Activated T-helper 17 cell treated with anti-CD3 and anti-CD28 coated beads, Interleukin-2, amount 50 U/mL, for 72 hours (primary cell): ENCODE measurements around the gene LPXN. TPM values are rescaled to one million over a fixed set of nuclear protein-coding genes. Genes with fewer than 3 reads are reported as not detected.
"Not testable (repeated sequence)": the region's sequence is repeated elsewhere in the genome, so short reads cannot be mapped to it uniquely, and the experiment has no call there.

Source experiments
- ATAC-seq: fragments of 150-1000 bp; cut with Tn5 transposase; replicated peaks from 2 replicates; pipeline ENCODE4 v1.10.0; 2021; ENCODE audit warnings: mild to moderate bottlenecking, moderate library complexity
- H3K27ac Mint-ChIP-seq: one replicate; pipeline ENCODE4 v1.8.0; 2022; ENCODE audit warnings: mixed read lengths
- H3K27me3 Mint-ChIP-seq: one replicate; pipeline ENCODE4 v1.8.0; 2022; ENCODE audit warnings: mixed read lengths
- H3K36me3 Mint-ChIP-seq: one replicate; pipeline ENCODE4 v1.8.0; 2022; ENCODE audit warnings: low read depth, mild to moderate bottlenecking, mixed read lengths
- H3K4me1 Mint-ChIP-seq: one replicate; pipeline ENCODE4 v1.8.0; 2022; ENCODE audit warnings: mixed read lengths
- H3K4me3 Mint-ChIP-seq: one replicate; pipeline ENCODE4 v1.8.0; 2022; ENCODE audit warnings: mild to moderate bottlenecking, mixed read lengths
- H3K9me3 Mint-ChIP-seq: one replicate; pipeline ENCODE4 v1.8.0; 2022; ENCODE audit warnings: mixed read lengths
- total RNA-seq, 2 donors: library from RNA; stranded (reverse); gene quantifications; one replicate each; pipeline ENCODE4 v1.2.3, GENCODE V29; 2022

LPXN gene
- total RNA-seq, 2 donors from 2014 or later: 234 to 320 TPM

DNA sequence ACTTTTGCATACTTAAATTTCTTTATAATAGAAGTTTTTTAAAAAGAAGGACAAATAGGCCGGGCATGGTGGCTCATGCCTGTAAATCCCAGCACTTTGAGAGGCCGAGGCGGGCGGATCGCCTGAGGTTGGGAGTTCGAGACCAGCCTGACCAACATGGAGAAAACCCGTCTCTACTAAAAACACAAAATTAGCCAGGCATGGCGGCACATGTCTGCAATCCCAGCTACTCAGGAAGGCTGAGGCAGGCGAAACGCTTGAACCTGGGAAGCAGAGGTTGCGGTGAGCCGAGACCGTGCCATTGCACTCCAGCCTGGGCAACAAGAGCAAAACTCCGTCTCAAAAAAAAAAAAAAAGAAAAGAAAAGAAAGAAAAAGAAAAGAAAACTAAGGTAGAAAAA, 2.8 kb downstream of the LPXN start:
- H3K27ac Mint-ChIP-seq: peak overlapping the region; percentile 100
- H3K4me3 Mint-ChIP-seq: peak overlapping the region; percentile 96
- H3K36me3 Mint-ChIP-seq: peaks cover 88% of the 10 kb centered on the region
- not testable (repeated sequence) for ATAC-seq, H3K27me3 Mint-ChIP-seq, H3K9me3 Mint-ChIP-seq
- H3K4me1 Mint-ChIP-seq: peaks cover 20% of the 10 kb centered on the region

DNA sequence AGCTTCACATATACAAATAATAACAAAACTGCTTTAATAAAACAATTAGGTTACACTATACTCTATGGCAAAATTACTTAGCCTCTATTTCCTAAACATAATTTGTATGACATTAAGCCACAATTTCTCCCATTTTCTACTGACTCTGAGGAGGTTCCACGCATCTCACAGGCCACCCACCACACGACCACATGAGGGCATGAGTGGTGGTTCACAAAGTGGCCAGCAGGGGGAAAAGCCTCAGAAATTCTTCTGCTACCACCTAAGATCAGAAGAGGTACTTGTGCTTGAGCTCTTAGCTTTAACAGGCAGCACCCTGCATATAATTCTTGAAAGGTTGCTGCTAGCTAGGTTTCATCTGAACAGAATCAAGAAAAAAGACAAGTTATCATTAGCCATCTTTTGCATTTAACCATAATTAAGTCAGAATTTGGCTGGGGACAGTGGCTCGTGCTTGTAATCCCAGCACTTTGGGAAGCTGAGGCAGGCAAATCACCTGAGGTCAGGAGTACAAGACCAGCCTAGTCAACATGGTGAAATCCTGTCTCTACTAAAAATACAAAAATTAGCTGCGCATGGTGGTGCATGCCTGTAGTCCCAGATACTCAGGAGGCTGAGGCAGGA, 7.7 kb downstream of the LPXN start:
- H3K36me3 Mint-ChIP-seq: peaks cover 96% of the 10 kb centered on the region
- H3K9me3 Mint-ChIP-seq: no peaks in the 10 kb centered on the region
- peak overlapping the region; percentile 96 for H3K4me3 Mint-ChIP-seq
- no peaks in the 10 kb centered on the region for H3K27me3 Mint-ChIP-seq
- peaks cover 44% of the 10 kb centered on the region for H3K4me1 Mint-ChIP-seq
- H3K27ac Mint-ChIP-seq: peak overlapping the region; percentile 47
- peak; percentile 89 for ATAC-seq

DNA sequence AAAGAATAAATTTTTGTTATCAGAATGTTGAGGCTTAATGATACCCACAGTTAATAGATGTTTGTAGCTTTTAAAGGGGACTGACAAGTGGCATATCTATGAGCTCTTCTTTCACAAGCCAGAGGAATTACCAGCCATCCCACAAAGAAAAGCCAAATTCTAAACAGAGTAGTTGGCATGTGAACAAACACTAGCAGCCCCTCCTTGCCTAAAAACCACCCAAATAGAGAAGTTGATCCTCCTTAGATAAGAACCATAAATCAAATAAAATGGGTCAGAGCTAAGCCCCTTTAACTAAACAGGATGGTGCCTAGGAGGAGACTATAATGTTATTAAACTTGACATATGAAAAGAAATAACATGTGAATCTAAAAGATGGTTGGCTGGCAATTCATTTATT, 11.4 kb downstream of the LPXN start:
- Mint-ChIP-seq H3K4me3 (peak overlapping the region; percentile 48), H3K27me3 (no peaks in the 10 kb centered on the region), H3K36me3 (peaks cover 99% of the 10 kb centered on the region), H3K9me3 (no peaks in the 10 kb centered on the region), H3K4me1 (peaks cover 52% of the 10 kb centered on the region), H3K27ac (peak overlapping the region; percentile 80)
- ATAC-seq: no peak

GRCh38 chr11:58562375-58562800, 13.3 kb downstream of the LPXN start:
- peaks cover 96% of the 10 kb centered on the region for H3K36me3 Mint-ChIP-seq
- peak; percentile 78 for ATAC-seq
- H3K4me3 Mint-ChIP-seq: peak overlapping the region; percentile 48
- no peaks in the 10 kb centered on the region for H3K9me3 Mint-ChIP-seq
- peak overlapping the region; percentile 87 for H3K27ac Mint-ChIP-seq
- no peaks in the 10 kb centered on the region for H3K27me3 Mint-ChIP-seq
- peaks cover 37% of the 10 kb centered on the region for H3K4me1 Mint-ChIP-seq

DNA sequence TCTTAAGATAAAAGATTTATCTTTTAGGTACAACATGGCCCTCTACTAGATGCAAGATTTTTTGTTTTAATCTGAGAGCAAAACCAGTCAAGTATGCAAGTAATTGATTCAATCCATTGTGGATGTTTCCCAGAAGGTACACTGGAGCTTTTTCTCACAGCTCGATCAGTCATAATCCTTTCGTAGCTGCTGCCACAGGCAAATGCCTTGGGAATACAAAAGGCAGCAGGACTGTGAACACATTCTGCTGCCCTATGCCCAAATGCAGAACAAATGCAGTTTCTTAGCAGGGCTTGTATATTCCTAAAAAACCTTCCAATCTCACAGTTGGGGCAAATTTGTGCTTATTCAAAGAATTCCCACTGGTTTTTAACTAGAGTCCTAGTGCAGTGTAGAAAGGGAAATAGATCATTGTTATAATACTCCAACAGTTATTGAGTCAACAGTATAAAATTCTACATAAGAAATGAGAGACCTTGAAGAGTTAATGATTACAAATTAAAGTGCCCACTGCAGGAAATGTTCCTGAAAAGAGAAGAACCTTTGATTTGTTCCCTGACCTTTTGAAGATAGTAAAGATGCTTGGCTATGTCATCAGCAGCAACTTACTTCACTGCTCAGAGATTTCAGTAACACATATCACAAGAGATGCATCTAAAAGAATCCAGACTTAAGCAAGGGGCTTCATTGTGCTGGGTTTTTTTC, 14.1 kb downstream of the LPXN start:
- H3K4me1 Mint-ChIP-seq: peaks cover 41% of the 10 kb centered on the region
- no peak overlapping the region for H3K27ac Mint-ChIP-seq
- no peak for ATAC-seq
- no peaks in the 10 kb centered on the region for H3K9me3 Mint-ChIP-seq
- H3K27me3 Mint-ChIP-seq: no peaks in the 10 kb centered on the region
- peaks cover 97% of the 10 kb centered on the region for H3K36me3 Mint-ChIP-seq
- H3K4me3 Mint-ChIP-seq: peak overlapping the region; percentile 28

GRCh38 chr11:58560842-58561241, 14.8 kb downstream of the LPXN start:
- H3K4me1 Mint-ChIP-seq: peaks cover 41% of the 10 kb centered on the region
- peaks cover 94% of the 10 kb centered on the region for H3K36me3 Mint-ChIP-seq
- no peaks in the 10 kb centered on the region for H3K27me3 Mint-ChIP-seq
- H3K9me3 Mint-ChIP-seq: no peaks in the 10 kb centered on the region
- H3K27ac Mint-ChIP-seq: no peak overlapping the region
- ATAC-seq: no peak
- no peak overlapping the region for H3K4me3 Mint-ChIP-seq

DNA sequence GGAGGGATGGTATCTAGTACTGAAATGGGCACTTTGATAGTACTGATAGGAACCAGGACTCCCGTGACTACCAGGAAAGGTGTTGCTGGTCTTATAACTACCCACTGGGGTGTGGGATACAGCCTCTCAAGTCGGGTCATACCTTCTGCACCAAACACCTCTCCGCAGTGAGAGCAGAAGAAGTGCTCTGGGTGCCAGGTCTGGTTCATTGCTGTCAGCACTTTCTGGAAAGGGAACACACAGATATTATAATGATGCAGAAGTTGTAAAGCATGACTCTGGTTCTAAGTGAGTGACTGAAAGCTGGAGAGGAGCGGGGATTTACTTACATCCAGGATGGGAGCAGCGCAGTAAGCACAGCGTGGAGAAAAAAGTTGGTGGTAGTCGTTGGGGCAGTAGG, 26.0 kb downstream of the LPXN start:
- no peaks in the 10 kb centered on the region for H3K27me3 Mint-ChIP-seq
- H3K36me3 Mint-ChIP-seq: peaks cover 100% of the 10 kb centered on the region
- no peak overlapping the region for H3K27ac Mint-ChIP-seq
- no peaks in the 10 kb centered on the region for H3K9me3 Mint-ChIP-seq
- peaks cover 24% of the 10 kb centered on the region for H3K4me1 Mint-ChIP-seq
- no peak for ATAC-seq
- no peak overlapping the region for H3K4me3 Mint-ChIP-seq

DNA sequence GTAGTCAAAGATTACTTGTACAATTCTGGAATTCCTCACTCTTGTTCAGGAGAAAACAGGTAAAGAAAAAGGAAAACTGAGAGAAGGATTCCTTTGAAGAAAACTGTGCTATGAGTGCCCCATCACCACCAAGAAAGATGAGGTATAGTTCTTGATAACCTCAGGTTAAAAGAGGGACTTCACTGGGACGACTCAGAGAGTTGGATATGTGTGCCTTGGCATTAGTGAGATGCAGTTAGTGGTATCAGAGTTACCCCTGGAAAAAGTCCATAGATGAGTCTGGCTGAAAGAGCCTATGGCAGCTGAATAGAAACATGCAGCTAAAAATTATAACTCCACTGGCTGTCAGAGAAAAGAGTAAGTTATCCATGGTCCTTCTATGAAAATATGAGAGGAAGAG, 28.8 kb downstream of the LPXN start:
- Mint-ChIP-seq H3K27me3 (no peaks in the 10 kb centered on the region), H3K9me3 (no peaks in the 10 kb centered on the region), H3K36me3 (peaks cover 92% of the 10 kb centered on the region), H3K4me1 (peaks cover 16% of the 10 kb centered on the region), H3K27ac (peak overlapping the region; percentile 70), H3K4me3 (no peak overlapping the region)
- ATAC-seq: no peak

DNA sequence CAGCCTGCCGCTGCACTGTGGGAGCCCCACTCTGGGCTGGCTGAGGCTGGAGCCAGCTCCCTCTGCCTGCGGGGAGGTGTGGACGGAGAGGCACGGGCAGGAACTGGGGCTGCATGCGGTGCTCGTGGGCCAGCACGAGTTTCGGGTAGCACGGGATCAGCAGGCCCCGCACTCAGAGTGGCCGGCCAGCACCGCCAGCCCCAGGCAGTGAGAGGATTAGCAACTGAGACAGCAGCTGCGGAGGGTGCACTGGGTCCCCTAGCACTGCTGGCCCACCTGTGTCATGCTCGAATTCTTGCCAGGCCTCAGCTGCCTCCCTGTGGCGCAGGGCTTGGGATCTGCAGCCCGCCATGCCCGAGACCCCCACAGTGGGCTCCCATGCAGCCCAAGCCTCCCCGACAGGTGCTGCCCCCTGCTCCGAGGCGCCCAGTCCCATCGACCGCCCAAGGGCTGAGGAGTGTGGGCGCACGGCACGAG, 43.8 kb downstream of the LPXN start:
- no peak for ATAC-seq
- Mint-ChIP-seq H3K27ac (no peak overlapping the region), H3K27me3 (no peaks in the 10 kb centered on the region), H3K4me3 (no peak overlapping the region), H3K4me1 (peaks cover 27% of the 10 kb centered on the region), H3K36me3 (peaks cover 99% of the 10 kb centered on the region), H3K9me3 (no peaks in the 10 kb centered on the region)

- ATAC-seq: no peak
Measured at GRCh38 chr11:58530236-58530635, 45.4 kb downstream of the LPXN start.

DNA sequence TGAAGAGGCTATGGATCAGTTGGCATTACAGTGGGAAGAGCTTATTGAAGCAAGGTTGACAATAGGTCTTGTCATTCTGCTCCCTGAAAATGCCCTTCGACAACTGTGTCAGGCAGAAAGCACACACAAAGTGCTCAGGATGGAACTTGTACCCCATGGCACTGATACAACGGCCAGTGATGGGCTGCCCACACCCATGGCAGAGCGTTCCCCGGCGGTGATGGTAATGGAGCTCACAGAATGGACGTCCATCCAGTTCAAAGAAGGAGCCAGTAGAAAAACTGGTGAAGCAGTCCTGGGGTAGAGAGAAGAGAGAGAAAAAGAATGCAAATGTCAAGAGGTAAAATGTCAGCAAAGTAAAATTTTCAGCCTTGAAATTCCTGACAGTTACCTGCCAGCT, 48.2 kb downstream of the LPXN start:
- no peaks in the 10 kb centered on the region for H3K9me3 Mint-ChIP-seq
- H3K36me3 Mint-ChIP-seq: peaks cover 99% of the 10 kb centered on the region
- no peak overlapping the region for H3K27ac Mint-ChIP-seq
- peaks cover 25% of the 10 kb centered on the region for H3K4me1 Mint-ChIP-seq
- H3K27me3 Mint-ChIP-seq: no peaks in the 10 kb centered on the region
- no peak overlapping the region for H3K4me3 Mint-ChIP-seq
- no peak for ATAC-seq

More at GRCh38 chr11:58530236-58530635, 45.4 kb downstream of the LPXN start:
- Mint-ChIP-seq H3K4me1 (peaks cover 25% of the 10 kb centered on the region), H3K36me3 (peaks cover 99% of the 10 kb centered on the region), H3K4me3 (no peak overlapping the region), H3K27me3 (no peaks in the 10 kb centered on the region), H3K9me3 (no peaks in the 10 kb centered on the region), H3K27ac (no peak overlapping the region)

- Mint-ChIP-seq H3K27me3 (no peaks in the 10 kb centered on the region), H3K9me3 (no peaks in the 10 kb centered on the region), H3K36me3 (peaks cover 100% of the 10 kb centered on the region), H3K27ac (no peak overlapping the region), H3K4me1 (peaks cover 25% of the 10 kb centered on the region), H3K4me3 (no peak overlapping the region)
- no peak for ATAC-seq
Measured at GRCh38 chr11:58526721-58527120, 48.9 kb downstream of the LPXN start.

DNA sequence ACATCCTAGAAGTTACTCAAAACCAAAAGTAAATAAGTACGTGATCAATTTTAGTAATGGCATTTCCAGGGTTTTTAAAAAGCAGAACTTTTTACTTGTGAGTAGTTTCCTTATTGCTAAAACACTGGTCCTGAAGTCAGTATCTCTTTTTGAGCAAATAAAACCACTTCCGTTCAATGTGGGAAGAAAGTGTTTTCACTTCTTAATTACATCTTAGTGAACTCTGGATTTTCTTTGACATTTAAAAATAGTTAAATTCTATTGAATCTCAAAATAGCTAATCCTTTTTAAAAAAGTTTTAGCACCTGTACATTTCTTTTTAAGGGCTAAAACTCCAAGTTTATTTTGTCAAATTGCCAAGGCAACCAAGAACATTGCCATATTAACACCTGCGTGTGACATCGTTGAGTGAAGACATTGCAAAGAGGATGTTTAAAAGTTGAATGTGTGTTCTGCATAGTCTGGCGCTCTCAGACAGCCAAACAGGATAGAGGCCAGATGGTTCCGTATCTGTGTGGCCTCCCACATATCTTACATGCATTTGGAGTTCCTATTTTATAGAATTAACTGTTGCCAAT, 50.5 kb downstream of the LPXN start:
- ATAC-seq: peak; percentile 79
- Mint-ChIP-seq H3K36me3 (peaks cover 86% of the 10 kb centered on the region), H3K4me1 (peaks cover 25% of the 10 kb centered on the region), H3K27ac (peak overlapping the region; percentile 91), H3K9me3 (no peaks in the 10 kb centered on the region), H3K4me3 (peak overlapping the region; percentile 84), H3K27me3 (no peaks in the 10 kb centered on the region)

- H3K4me3 Mint-ChIP-seq: peak overlapping the region; percentile 84
- peak overlapping the region; percentile 91 for H3K27ac Mint-ChIP-seq
- no peaks in the 10 kb centered on the region for H3K27me3 Mint-ChIP-seq
- no peaks in the 10 kb centered on the region for H3K9me3 Mint-ChIP-seq
- H3K36me3 Mint-ChIP-seq: peaks cover 79% of the 10 kb centered on the region
- peak; percentile 73 for ATAC-seq
- peaks cover 25% of the 10 kb centered on the region for H3K4me1 Mint-ChIP-seq
Measured at GRCh38 chr11:58524232-58525036, 51.2 kb downstream of the LPXN start.
